HG03469 (cell line): ENCODE measurements around the gene MAB21L1.

Experiments used
- ATAC-seq: cut with Tn5 transposase; IDR thresholded peaks from one replicate; pipeline ENCODE4 v1.9.1; 2021; ENCODE audit warnings: mild to moderate bottlenecking, moderate library complexity, moderate number of reproducible peaks; ENCODE audit not compliant: unreplicated experiment

MAB21L1 gene

DNA sequence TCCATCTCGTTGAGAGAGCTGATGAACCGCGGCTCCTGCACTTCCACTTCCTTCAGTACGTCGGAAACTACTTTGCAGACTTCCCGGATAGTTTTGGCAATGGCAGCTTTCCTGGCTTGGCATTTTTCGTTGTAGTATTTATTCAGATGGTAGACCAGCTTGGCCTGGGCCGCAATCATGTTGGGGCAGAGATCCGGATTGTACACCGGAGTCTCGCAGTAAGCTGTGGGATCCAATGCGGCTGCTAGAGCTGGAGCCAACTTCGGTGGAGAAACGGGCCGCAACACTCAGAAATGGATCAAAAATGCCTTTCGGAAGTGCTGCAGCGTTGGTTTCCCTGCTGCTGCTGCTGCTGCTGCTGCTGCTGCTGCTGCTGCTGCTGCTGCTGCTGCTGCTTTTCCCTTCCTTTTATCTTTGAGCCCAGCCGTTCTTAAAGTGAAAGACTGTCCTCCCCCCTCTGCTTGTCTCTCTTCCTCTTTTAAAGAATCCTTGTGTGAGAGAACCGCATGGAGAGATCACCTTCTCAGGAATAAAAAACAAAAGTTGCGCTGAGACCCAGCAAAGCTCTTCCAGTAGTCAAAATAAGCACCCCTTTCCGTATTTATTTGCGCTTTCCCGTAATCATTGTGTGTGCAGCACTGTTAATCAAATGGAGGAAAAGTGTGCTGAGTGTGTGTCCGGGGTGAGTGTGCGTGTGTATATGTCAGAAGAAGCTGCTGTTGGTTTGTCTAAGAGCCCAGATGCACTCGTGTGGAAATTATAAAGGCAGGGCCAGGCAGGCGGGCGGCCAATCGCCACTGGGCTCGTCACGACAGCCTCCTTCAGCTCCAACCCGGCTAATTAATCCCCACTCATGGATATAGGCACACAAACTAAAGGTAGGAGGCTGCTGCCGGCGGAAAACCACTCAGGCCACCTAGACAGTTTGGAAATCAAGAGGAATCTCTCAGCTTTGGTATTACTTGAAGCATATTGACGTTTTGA, at the start of gene MAB21L1:
TSS of gene MAB21L1 (minus strand) at position 730 of the 984 bp plus-strand sequence. CDS start at position 179, 551 bp downstream.
- ATAC-seq: no peak

GRCh38 chr13:35524171-35524570, 47.7 kb upstream of the MAB21L1 start:
- no peak for ATAC-seq

- no peak for ATAC-seq
These were observed 42.0 kb upstream of the MAB21L1 start for GRCh38 chr13:35518337-35518946.

- no peak for ATAC-seq
These were observed 38.5 kb upstream of the MAB21L1 start for GRCh38 chr13:35514801-35515502.

DNA sequence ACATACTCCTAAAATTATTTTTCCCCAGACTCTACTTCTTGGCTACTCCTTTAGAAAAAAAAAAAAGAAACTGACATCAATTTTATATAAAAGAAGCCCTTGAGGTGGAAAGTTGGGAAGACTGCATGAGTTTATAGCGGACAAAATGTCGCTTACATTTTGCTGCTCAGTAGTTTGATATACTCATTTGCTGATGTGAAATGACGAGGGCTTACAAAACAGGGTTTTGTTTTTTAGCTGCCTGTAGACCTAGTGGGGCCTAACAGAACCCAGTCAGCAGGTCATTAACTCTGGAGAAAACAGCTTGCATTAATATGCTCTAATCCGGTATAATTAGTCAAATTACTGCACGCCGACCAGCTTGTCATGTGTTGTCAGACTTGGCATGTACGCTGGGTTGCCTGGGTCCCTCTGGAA, 37.6 kb upstream of the MAB21L1 start:
- ATAC-seq: no peak

DNA sequence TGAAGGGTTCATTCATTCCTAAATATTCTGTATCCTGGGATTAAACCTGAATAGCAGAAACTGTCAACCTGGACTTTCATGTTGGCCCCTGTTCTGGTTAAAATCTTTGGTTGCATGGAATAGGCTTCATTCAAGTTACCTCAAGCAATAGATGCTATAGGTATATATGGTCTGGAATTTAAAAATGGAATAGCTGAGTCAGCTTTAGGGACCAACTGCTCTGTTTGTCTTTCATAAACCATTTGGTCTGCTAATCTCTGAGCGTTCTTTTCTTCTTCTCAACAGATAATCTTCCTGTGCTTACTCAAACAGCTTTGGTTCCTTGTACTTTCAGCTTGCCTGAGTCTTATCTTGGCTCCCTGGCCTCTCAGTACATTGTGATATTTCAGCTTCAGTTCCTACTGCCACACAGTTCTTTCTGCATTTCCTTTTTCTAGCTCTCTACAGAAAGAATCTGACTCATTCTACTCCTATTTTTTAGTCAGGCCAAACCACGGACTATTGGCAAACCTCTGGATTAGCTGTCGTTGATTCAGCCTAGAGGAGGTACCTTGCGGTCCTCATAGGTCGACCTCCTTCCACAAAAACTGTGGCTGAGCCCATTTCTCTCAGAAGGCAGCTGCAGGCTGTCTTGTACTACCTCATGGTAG, 35.9 kb upstream of the MAB21L1 start:
- no peak for ATAC-seq

DNA sequence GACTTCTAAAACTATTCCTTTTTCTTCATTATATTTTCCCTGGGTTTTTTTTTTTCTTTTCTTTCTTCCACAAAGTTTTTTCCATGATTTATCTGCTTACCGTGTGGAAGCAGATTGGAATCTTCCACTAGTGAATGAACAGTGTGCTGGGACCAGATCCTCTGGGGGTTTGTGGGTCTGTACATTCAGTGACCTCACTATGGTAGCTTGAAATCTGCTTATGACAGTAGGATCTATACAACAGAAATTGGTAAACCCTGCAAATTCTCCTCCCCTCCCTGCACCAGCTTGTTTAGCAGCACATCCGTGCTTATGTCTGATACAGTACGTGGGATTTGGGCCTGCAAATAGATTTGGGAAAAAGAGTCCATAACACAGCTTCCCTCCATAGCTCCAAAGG, 26.0 kb upstream of the MAB21L1 start:
- ATAC-seq: no peak

DNA sequence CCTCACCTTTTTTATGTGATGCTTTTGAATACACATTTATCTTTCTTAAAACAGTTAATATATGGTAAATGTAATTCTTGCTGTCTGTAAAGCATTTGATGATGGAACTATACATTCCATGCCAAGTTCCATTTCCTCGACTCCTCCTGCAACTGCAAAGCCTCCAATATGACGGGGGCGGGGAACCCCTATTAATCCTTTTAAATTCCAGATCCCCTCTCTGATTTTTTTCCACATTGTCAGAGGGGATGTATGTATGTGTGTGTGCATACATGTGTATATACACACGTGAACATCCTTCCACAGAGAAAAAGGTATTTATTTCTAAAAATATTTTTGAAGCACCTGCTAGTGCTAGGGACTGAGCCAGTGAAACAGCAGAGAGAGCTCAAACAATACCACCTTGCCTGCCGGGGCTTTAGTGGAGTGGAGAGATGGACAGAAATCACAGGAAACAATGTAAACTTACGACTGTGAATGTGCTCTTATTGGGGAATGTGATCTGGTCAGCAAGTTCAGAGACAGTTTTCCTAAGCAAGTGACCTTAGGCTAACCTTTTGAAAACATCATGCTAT, 25.3 kb upstream of the MAB21L1 start:
- no peak for ATAC-seq

GRCh38 chr13:35500144-35500543, 23.7 kb upstream of the MAB21L1 start:
- no peak for ATAC-seq

DNA sequence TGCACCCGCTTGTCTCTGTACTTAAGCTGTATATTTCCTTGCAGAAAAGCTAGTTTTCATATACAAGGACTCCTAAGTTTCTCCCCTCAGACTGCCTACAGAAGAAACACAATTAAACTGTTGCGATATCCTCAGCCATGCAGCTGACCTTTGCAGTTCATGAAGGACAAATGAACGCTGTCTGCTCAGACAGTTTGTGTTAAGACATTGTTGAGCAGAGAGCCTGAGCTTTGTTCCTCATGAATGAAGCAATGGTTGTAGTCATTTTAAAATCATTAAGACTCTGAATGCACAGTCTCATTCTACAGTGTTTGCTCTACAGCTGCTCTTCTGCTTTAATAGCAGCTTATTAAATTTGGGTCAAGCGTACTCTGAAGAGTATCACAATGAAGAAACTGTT, 23.2 kb upstream of the MAB21L1 start:
- no peak for ATAC-seq

DNA sequence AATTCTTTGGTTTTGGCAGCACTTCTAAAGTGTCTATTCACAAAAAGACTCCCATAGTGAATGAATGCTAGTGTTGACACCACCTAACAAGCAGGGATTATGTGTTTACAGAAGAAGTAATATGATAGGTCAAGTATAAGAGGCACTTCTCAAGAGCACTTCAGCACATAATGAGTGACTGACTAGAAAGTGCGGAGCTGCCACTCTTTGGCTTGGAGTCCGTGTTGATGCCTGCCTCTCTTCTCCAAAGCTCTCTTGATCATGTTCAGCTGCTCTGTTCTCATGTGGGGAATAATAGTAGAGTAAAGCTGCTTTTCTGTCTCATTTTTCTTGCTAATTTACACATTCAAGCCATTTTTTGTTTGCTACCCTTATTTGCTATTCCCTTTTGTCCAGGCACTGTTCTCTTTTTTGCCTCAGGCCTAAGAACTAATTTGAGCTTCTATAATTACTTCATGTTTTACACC, 22.7 kb upstream of the MAB21L1 start:
- ATAC-seq: no peak

GRCh38 chr13:35498231-35498630, 21.7 kb upstream of the MAB21L1 start:
- ATAC-seq: no peak

DNA sequence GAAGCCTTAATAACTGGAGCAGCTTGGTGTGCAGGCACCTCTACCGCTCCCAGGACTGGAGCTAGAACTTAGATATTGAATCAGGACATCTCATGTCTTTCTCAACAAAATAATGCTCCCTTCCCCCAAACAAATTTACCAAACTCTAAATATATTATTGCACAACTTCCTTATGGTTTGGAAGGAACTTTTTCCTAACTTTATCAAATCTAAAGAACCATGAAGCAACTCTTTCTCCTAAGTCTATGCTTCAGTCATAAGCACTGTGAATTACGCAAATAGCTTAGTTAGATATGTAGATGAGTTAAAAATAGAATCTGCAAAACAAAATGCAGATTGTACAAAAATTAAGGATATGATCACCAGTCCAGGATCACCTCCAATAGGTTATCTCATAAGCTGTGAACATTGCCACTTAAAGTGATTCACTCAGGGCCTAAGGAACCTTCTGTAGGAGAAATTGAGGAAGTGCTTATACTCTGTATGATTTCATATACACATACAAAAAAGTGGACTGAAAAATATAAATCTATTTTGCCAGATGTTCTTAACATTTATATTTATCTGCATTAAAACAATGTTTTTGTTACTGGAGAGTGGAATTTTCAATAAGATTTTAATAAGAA, 20.4 kb upstream of the MAB21L1 start:
- no peak for ATAC-seq

DNA sequence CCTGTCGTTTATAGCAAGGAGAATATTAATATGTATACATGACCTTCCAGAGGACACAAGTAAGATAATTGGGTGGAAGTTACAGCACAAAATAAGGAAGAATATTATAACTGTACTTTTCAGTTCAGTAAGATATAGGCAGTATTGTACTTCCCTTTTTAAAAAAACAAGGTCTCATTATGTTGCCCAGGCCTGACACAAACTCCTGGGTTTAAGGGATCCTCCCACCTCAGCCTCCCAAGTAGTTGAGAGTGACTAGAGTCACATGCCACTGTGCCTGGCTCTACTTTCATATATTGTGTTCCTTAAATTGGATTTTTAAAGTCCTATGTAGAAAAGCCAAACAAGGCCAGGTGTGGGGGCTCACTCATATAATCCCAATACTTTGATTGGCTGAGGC, 19.5 kb upstream of the MAB21L1 start:
- no peak for ATAC-seq

GRCh38 chr13:35489050-35489449, 12.6 kb upstream of the MAB21L1 start:
- ATAC-seq: no peak

GRCh38 chr13:35485424-35485823, 8.9 kb upstream of the MAB21L1 start:
- no peak for ATAC-seq

DNA sequence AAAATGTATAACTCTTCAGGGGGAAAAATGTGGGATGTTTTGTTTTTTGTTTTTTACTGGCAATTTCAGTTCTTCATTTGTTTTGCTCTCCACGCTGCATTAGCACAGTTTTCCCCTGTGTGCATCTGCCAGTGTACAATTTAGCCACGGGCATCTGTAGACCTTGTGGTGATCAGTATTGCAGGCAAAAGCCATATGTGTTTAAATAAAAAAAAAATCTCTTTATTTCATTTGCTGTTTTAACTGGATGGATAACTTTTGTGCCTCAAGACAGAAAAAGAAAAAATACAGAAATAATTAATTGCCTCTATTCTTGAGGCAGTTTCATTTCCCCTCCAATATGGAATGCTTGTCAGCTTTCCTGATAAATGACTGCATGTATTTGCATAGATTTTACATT, 7.9 kb upstream of the MAB21L1 start:
- ATAC-seq: no peak

GRCh38 chr13:35483761-35484160, 7.3 kb upstream of the MAB21L1 start:
- ATAC-seq: no peak

- ATAC-seq: no peak
These were observed 6.0 kb upstream of the MAB21L1 start for GRCh38 chr13:35482527-35482926.

- no peak for ATAC-seq
These were observed 5.3 kb upstream of the MAB21L1 start for GRCh38 chr13:35481777-35482176.
